Stimulated activated CD4-positive, alpha-beta T cell treated with anti-CD3 and anti-CD28 coated beads, TNF-alpha, amount 100 ng/mL, for 4 hours (primary cell): ENCODE measurements around the gene KIAA0586.
A peak's percentile ranks its signal among the peaks of the same experiment; 100 is the strongest.
"Not testable (repeated sequence)": the region's sequence is repeated elsewhere in the genome, so short reads cannot be mapped to it uniquely, and the experiment has no call there.

Source experiments
- DNase-seq, 3 experiments: peaks; one replicate each; pipeline ENCODE4 v3.0.0-alpha.2; 2020; ENCODE audit warnings: low read depth in 3 of 3

Gene KIAA0586

DNA sequence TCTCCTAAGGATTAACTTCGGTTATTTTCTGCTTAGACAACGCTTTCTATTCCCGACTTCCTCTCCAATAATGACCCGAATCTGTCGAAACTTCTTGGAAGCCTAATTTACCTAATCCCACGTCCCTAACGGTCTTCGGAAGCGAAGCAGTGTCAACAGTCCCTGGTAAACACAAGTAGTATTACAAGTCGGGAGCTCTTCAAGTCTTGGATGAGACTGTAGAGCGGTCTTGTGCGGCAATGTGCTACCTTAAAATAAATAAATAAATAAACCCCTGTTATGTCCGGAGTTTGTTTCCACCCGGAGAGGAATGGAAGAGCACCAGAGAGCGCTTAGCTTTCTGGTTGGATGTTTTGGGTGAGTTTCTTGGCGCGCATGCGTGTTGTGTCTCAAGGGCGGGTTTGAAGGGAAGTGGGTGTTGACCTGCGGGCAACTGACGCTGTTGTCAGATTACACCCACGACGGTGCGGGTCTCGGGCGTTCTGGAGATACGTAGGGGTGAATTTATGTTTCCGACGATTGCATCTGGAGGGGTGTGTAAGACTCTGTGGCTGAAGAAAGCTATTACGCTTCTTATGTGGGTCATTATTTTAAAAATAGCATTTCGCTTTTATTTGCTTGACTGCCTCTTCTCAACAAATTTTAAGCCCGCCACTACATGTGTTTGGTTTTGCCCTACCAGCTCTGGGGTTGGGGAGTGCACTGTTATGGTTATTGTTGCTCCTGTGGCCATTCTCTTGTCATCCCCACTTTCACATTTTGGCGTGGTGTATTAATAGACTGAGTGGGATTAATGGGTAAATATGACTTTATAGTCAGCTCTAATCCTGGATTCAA lies at the start of gene KIAA0586, which contains the start of gene TIMM9:
KIAA0586 (plus strand) TSS at position 439 of the 837 bp plus-strand sequence. CDS start 546 bp downstream, outside the sequence.
TIMM9 (minus strand) TSS at position 251 of the 837 bp plus-strand sequence. CDS start 15,586 bp downstream, outside the sequence.
- peak; percentile 87 to 95 (median 92) for DNase-seq

DNA sequence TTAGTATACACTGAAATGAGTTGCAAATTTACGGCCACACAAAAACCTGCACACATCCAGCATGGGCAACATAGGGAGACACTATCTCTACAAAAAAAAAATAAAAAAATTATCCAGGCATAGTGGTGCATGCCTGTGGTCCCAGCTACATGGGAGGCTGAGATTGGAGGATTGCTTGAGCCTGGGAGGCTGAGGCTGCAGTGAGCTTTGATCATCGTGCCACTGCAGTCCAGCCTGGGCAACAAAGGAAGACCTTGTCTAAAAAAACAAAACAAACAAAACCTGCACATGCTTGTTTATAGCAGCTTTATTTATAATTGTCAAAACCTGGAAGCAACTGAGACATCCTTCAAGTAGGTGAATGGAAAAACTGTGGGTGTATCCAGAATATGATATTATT lies 36.7 kb upstream of the KIAA0586 start:
- DNase-seq = no peak

- DNase-seq = no peak
These were observed 32.0 kb upstream of the KIAA0586 start for GRCh38 chr14:58395562-58395811.

DNA sequence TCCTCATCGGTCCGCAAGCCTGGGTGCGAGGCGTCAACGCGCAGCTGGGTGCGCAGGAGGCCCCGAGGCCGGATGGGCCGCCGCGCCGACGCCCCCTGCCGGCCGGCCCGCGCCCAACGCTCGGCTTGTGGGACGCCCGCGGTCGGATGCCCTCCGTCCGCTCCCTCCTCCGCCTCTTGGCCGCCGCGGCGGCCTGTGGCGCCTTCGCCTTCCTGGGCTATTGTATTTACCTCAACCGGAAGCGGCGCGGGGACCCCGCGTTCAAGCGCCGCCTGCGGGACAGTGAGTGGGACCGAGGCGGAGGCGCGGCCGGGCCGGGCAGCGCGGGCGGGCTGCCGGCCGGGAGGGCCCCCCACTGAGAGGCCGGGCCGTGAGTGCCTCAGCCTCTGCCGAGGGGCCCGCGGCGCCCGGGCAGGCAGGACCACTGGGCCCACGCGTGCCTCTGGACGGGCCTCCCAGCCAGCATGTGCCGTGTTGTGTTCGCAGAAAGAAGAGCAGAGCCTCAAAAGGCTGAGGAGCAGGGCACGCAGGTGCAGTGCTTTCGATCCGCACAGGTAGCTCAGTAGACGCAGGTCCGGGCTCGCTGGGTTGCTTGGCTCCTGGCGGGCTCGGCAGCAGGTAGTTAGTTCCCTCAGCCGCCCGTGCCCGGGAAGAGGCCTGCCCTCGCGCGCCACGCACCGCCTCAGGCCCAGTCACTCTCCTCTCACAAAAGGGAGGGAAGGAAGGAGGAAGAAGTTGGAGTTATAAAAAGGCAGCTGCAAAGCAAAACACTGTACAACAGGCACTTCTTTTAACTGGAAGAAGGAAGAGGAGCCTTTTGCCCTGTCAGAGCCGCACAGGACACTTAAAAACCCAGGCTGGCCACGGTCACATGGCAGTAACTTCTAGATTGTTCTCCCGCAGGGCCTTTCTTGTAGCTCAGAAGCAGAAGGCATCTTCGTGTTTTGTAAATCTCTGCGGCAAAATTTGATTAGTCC lies 31.4 kb upstream of the KIAA0586 start, which contains the start of gene TOMM20L:
TOMM20L (plus strand) TSS at position 119 of the 977 bp plus-strand sequence; CDS start at position 147, 28 bp downstream.
- DNase-seq = peak; percentile 39 to 61 (median 40)

DNA sequence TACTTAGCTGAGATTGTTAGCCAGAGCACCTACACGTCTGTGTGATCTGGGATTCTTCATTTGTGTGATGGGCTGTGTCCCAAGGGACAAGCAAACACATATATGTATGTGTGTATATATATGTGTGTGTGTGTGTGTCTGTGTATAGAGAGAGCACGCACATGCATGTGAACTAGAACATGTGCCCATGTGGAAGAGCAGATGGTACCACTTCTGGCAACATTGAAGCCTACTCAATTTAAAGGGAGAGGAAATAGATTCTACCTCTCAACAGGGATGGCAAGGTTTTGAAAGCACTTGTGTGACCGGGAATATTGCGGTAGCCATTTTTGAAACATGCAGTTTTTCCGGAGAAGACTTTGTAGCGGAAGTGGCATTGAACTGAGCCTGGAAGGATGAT lies 30.4 kb upstream of the KIAA0586 start:
- DNase-seq = no peak

DNA sequence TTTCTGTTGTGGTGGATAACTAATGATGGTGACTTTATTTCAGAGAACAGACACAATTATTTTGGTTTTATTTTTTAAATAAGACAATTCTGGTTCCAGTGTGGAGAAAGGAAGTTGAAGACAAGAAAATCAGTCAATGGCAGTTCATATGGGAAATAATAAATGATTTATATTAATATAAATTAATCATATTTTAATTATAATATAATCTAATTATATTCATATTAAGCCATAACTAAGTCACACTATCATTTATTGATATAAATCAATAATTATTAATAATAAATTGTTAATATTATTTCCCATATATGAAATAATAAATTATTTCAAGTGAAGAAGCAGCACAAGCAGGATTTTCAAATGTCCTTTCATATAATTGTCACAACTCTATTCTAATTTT lies 29.0 kb upstream of the KIAA0586 start:
- DNase-seq = no peak

- no peak for DNase-seq
These were observed 28.6 kb upstream of the KIAA0586 start for GRCh38 chr14:58398895-58399294.

- DNase-seq = no peak
These were observed 25.9 kb upstream of the KIAA0586 start for GRCh38 chr14:58401587-58401986.

DNA sequence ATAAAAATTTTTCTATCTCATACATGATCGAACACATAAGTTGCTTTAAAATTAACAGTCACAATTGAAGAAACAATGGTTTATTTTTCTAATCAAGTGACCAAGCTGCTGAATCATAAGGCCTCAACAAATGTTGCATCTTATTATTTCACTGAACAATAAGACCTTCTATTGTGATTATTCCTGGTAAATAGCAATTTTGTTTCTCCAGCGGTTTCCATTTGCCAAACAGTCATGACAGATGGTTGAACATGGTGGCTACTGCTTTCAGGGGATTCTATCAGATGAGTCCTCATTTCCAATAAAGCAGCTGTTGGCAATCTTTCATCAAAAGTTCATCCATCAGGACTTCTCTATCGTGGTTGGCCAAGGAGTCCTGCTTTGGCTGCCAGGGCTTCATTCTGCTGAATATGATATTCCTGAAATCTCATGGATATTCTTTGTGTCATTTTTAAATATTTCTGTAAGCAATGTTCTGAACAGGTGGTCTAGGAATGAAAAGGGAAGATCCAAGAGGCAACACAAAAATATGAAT lies 18.8 kb upstream of the KIAA0586 start:
- DNase-seq = no peak

DNA sequence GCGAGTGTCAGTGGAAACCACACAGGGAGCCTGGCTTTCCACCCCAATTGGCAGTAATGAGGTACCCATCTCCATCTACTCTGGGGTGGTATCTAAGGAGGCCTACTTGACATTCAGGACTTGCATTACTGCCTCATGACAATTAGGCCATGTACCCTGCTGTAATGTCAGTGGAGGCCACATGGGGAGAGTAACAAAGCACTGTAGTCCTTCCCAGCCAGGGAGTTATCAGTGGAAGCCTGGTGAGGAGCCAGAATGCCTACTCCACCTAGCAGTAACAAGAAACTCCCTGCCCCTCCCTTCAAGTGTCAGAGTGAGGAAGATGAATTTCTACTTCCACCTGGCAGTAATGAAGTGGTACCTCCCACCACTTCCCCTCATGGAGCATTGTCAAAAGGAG lies 12.7 kb upstream of the KIAA0586 start:
- no peak for DNase-seq

DNA sequence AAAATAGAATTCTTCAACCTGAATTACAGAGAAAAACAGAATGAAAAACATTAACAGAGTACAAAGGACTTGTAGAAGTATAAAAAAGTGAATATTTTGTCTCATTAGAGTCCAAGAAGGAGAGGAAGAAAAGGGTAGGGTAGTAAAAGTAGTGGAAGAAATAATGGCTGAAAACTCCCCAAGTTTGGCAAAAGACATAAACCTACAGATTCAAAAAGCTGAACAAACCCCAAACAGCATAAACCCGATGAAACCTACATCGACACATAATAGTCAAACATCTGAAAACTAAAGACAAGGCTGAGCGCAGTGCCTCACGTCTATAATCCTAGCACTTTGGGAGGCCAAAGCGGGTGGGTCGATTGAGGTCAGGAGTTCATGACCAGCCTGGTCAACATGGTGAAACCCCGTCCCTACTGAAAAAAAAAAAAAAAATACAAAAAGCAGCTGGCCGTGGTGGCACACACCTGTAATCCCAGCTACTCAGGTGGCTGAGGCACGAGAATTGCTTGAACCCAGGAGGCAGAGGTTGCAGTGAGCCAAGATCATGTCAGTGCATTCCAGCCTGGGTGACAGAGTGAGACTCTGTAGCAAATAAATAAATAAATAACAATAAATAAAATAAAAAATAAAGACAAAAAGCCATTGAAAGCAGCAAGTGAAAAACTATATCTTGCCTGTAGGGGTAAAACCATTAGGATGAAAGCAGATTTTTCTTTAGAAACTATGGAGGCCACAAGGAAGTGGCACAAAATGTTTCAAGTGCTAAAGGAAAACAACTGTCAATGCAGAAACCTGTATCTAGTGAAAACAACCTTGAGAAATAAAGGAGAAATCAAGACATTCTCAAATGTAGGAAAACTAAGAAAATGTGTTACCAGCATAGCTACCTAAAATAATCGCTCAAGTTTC lies 11.6 kb upstream of the KIAA0586 start:
- no peak for DNase-seq

GRCh38 chr14:58416934-58417333 lies 10.6 kb upstream of the KIAA0586 start:
- not testable (repeated sequence) for DNase-seq

DNA sequence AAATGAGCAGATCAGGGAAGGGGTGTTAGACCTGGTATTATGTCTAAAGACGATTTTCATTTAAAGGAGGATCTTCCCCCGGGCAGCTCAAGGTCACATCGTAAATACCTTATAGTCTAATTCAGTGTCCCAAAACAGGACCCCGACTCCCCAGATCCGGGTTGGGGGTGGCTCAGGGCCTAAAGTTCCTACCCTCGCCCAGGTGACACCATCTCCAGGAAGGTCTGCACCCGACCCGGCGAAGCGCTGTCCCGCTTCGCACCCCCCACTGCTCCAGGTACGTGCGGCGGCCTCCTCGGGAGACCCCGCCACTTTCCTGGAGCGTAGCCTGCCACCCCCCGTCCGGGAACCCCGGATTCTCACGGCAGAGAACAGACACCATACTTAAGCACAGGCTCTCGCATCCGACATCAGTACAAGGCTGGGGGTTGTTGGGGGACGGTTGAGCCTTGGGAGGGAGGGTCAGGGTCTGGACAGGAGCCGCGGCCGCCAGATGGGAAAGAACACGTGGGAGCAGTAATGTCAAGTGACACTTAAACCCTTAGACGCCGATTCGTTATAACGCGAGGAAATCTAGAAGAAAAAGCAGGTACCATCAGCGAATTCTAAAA lies 744 bp upstream of the KIAA0586 start:
- DNase-seq = peak; percentile 22 to 36 (median 25)

- no peak for DNase-seq
These were observed 682 bp downstream of the KIAA0586 start for GRCh38 chr14:58428118-58428683.

DNA sequence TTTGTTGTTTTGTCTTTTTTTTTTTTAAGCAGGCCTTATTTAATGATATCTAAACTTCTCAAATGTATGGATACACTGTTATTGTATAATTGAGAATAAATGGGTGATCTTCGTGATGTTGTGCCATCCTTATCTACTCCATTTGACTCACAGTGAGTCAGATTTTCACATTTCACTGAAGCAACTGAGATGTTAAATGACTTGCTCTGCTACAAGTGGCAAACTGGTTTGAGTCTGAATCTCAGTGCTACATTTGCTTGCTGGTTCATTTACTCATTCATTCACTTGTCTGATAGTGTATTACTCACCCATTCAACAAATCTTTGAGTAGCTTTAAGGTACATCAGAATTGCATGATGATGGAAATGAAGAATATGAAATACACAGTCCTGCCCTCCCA lies 2.6 kb downstream of the KIAA0586 start:
- DNase-seq = no peak

DNA sequence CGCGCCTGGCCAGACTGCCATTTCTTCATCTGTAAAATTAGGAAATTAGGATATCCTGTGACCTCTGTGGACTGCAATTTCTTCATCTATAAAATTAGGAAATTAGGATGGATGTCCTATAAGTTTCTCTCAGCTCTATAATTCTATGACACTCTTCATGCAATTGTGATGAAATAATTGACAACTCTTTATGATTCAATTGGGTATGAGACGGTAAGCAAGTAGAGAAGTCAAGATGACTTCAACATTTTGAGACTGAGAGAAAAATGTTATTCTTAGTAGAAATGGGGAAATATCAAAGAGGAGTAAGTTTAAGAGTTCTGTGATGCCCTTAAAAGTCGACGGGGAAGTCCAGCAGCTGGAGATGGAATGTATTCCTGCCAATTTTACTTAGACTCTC lies 12.0 kb downstream of the KIAA0586 start:
- no peak for DNase-seq

GRCh38 chr14:58444627-58445026 lies 17.1 kb downstream of the KIAA0586 start:
- no peak for DNase-seq

DNA sequence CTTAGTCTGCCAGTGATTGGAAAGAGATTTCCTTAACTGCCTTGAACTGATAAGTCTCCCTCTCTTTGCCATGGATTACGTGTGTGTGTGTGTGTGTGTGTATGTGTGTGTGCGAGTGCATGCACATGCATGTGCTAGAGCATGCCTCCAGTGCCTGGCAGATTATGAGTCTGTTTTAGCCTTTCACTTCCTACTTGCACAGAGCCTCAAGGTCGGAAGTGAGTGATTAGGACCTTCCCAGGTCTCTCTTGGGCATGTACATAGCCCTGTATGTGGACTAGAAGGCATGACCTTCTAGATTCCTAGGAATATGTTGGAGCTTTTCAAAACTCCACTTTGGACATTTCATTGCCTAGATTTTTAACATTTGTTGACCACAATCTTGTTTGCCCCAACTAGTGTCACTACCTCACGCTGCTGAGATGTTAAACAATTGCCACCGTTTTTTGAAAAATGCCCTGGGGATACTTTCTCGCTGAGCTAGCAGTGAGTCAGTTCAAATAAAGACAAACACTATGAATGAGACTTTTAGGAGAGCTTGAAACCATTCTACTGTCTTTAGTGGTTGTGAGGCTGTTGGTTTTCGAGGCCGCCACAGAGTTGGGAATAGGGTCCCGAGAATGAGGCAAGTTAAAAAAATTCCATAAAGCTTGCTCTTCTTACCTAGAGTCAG lies 28.2 kb downstream of the KIAA0586 start:
- no peak for DNase-seq

DNA sequence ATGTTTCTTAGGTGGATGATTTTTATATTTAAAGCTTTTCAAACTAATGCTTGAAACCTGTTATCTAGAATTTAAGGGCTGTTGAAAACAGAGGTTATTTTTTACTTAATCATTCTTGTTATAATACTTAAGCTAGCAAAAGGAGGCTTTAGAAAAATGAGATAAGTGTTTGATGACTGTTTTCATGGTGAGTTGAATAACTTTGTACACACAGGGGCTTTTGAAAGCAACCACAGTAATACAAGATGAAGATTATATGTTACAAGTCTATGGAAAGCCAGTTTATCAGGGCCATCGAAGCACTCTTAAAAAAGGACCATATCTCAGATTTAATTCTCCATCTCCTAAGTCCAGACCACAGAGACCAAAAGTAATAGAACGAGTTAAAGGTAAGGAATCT lies 33.3 kb downstream of the KIAA0586 start:
- DNase-seq = no peak

- no peak for DNase-seq
These were observed 35.6 kb downstream of the KIAA0586 start for GRCh38 chr14:58463147-58463546.
